Putamen (tissue), 1 donor: Measurements from ENCODE around the gene MOGAT1.

Experiments
- DNase-seq: peaks from one replicate; pipeline ENCODE4 v3.0.0-alpha.2; 2016; ENCODE audit warnings: low spot score

MOGAT1 gene, protein sequence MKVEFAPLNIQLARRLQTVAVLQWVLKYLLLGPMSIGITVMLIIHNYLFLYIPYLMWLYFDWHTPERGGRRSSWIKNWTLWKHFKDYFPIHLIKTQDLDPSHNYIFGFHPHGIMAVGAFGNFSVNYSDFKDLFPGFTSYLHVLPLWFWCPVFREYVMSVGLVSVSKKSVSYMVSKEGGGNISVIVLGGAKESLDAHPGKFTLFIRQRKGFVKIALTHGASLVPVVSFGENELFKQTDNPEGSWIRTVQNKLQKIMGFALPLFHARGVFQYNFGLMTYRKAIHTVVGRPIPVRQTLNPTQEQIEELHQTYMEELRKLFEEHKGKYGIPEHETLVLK

DNA sequence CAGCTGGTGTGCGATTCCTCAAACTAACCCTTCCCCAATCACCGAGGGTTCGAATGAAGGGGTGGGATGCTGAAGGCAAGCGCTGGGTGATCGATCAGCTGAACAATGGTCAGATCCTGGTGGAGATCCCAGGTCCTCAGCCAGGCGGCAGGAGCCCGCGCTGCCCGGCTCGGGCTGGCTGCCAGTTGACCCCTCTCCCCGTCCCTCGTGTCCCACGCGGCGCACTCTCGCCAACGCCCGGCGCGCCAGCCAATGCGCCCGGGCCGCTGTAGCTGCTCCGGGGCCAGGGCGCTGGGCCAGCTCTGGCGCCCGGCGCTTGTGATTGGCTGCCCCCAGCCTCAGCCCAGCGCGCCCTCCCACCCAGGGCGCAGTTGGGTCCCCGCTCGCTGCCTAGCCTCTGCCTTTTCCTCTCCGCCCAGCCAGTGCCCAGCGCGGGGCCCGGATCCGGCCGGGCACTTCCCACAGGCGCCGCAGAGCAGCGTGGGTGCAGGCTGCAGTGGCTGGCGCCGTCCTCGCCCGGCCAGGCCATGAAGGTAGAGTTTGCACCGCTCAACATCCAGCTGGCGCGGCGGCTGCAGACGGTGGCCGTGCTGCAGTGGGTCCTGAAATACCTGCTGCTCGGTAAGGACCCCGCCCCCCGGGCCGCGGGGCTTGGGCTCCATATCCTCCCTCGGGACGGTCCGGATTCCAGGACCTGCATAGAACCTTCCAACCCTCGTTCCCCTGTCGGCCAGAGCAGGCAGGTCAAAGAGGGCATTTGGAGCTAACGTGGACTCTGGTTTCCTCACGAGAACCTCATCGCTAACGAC, at the start of gene MOGAT1:
TSS of gene MOGAT1 (plus strand) at position 400 of the 809 bp plus-strand sequence. CDS start at position 528, 128 bp downstream.
- peak; percentile 39 for DNase-seq

DNA sequence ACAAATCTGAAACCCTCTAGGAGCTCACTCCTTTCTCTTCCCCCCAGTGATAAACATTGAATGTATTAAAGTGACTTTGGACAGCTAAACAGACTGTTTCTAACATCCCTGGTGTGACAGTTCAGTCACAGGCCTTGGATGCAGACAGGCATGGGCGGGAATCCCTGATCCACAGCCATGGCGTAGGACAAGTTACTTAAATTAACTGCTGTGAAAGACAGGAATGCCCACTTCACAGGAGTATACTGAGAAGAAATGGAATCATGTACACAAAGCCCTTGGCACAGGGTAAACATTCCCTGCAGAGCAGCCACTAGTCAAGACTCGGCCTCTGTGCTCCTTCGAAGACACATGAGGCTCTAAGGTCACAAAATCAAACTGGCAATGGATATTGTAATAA, 49.6 kb upstream of the MOGAT1 start:
- no peak for DNase-seq

DNA sequence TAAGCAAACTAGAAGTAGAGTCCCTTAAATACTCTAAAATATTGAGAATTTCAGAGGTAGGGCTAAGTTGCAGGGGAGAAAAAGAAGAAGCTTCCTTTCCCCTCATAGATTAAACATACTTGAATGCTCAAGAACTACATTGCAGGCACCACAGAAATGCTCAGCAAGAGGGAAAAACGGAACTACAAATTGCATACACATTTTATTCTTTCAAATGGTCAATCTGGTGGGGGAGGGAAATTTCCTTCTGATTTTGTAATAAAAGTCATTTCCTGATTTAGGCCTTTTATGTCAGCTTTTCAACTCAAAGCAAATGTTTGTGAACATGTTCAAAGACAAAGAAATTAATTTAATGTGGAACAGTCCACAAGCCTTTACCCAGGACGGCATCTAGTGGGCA, 48.5 kb upstream of the MOGAT1 start:
- no peak for DNase-seq

DNA sequence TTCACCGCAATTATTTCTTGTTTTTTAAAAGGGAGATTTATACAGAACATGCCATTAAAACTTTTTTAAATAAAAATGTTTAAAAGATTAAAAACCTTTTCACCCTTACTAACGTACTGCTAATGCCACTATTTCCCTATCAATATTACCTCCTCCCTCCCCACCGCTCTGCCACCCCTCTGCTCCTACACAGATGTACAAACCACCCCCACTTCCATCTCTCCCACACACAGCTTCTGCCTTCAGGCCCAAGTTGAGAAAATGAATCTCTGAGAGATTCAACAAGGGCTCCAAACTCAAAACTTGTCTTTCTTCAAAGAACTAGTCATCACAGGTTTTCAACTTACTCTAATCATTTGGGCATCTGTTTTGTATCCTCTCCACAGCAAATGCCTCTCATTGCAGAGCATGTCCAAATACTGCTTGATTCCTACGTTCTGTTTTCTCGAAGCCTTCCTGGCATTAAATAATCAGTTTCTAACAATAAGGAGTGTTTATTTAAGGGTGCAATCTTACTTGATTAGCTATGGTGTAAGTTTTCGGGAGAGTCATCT, 47.6 kb upstream of the MOGAT1 start:
- DNase-seq: peak; percentile 9

DNA sequence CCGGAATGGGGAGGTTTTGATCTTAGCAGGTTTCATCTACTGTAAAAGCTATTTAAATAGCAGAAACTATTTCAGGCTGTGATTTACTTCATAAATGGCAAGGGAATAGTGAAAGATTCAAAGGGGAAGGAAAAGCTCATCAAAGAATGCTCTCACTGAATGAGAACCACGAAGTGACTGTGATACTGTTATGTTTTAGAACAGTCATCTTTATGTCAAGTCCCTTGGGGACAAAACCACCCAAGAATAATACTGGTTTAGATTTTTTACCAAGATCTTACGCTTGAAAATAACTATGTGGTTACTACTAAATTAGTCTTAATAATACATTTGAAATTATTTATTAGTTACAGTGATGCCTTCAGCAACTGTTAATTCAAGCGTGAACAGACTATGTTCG, 43.7 kb upstream of the MOGAT1 start:
- no peak for DNase-seq

DNA sequence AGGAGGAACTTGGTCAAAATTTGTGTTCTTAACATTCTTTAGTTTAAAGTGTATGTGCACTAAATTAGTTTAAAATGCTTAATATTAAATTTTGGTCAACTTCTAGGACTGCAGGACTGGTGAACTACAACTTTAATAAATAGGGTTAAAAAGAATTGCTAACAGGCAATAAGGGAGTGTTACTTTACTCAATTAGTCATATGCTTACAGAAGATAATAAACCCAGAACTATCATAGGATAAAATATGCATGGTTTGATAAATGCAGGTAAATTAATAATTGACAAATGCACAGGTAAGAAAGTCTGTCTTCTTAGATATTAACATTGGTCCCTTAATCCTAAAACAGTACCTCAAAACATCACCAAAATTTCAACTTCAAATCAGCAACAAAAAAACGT, 36.2 kb upstream of the MOGAT1 start:
- no peak for DNase-seq

DNA sequence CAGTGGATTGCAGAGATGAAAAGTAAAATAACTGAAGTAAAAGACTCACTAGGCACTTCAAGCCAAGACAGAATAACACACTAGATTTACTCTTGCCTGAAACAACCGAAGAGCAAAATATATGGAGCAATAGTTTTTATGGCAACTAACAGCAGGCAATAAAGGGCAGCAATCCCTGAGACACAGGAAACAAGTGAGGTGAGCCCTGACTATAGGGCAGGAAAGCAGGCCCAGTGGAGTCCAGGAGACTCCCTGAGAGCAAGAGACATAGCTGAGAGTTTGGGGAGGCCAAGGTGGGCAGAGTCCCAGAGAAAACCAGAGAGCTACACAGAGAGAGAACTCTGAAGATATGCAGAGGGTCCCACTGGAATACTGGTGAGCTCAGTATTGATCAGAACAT, 34.4 kb upstream of the MOGAT1 start:
- no peak for DNase-seq

DNA sequence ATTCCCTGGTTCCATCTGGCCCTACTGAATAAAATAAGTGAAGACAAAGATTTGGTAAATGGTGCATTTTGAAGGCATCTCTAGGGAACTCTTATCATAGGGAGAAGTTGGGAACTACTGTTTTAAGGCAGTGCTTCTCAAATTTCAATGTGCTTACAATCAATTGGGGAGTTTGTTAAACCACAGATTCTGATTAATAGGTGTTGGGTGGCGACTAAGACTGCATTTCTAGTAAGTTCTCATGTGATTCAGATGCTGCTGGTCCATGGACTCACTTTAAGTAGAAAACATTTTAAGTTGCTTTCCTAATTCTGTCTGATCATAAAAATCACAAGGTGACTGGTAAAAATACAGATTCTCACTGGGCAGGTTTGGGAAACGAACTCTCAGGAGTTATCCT, 30.1 kb upstream of the MOGAT1 start:
- no peak for DNase-seq

DNA sequence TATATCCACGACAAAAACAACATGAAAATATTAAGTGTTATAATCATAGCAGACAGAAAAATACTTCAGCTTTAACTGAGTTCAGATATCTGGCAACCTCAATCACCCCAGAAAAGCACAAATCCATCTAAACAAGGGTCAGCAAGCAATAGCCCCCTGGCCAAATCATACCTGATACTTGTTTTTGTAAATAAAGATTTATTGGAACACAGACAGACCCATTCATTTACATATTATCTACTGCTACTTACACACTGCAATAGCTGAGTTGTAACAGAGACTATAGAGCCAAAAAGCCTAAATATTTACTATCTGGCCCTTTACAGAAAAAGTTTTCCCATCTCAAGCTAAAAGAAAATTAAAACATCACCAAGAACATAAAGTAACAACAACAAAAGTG, 28.3 kb upstream of the MOGAT1 start:
- no peak for DNase-seq

DNA sequence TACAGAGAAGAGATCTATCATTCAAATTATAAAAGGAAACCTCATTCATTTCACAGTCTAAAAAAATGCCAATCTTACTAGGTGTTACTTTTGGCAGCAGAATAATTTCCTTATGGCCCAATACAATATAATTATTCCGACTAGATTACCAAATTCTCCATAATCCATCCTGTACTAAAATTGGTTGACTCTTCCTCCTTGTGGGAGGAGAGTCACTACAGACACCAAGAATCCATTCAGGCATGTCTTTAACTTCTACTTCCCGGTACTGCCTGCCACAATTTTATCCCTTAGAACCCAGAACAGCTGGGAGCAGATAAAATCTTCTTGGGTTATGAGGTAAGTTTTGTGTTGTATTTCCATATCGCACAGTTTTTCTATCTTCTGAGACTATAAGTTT, 25.4 kb upstream of the MOGAT1 start:
- no peak for DNase-seq

DNA sequence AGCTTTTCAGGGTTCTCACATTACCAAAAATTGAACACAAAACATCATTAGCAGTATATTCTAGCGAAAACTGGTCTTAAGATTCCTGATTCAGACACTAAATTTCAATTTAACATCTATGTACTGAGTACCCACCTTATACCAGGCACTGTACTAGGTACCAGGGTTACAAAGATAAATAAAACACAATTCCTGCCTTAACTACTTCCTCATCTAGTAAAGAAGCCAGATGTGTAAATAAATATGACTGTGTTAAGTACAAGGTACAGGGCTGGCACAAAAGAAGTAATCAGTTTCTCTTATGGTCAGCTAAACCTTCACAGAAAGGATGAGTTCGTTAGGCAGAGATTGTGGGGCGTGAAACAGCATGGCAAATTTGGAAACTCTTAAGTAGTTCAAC, 21.7 kb upstream of the MOGAT1 start:
- no peak for DNase-seq

DNA sequence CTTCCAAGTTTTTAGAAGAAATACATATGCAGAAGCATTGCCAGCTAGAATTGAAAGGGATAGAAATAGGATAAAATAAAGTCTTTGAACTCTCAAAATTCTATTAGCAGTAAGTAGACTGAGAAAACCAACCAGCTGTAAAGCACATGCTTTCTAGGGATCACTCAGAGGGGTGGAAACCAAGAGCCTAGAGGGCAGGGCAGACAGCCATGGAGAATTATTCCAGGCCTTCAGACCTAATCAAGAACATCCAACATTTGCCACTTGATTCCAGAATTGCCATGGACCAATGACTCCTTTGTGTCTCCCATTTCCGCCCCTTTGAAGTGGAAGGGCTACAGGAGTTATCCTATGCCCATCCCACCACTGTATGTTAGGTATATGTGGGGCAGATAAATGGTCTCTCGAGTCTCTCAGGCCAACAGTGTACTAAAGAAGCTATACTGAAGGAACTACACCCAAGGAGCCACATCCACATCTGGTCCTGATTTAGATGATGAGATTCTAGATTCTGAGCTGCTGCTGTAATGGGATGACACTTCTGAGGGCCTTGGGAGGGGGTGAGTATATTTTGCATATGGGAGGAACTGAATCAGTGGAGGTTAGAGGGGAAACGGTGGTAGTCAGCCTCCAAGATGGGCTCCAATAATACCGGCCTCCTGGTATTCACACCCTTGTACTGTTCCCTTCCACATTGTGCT, 19.6 kb upstream of the MOGAT1 start:
- no peak for DNase-seq

DNA sequence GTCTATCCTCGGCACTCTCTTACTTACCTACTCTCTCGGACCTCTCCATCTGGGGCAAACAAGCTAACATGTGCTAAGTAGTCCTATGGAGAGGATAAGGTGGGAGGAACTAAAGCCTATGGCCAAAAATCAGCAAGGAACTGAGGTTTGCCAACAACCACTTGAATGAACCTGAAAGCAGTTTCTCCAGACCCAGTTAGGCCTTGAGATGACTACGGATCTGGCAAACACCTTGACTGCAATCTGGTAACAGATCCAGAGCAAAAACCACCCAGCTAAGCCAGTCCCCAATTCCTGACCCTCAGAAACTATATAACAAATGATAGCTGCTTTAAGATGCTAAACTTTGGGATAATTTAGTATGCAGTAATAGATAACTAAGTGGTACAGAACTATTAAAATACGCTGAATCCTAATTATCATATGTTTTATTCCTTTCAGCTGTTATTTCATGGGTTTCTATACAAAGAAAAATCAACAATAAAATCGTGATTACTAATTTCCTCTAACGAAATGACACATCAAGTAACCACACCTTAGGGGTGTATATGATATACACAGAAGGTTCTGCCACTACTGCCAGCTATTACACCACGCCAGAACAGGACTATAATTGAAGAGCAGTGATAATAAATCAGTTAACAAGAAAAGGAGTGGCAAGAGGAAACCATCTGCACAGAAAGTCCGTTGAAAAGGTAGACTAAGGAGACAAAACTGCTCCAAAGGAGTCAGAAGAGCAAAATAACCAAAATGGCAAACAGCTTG, 18.8 kb upstream of the MOGAT1 start:
- DNase-seq: no peak

DNA sequence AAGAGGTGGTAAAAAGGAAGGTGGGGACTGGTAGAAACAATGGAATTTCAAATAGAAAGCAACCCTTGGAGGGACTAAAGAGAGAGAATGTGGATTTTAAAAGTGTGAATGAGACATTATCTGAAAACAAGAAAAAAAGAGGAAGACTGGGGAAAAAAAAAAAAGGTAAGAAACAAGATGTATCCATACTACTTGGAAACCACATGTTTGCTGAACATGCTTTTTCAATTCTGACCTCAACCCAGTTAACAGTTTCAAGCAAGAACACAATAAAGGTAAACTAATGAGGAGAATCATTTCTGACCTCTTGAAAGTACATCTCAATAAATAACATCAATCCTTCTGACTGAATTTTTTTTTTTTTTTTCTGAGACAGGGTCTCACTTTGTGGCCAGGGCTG, 18.2 kb upstream of the MOGAT1 start:
- DNase-seq: no peak

DNA sequence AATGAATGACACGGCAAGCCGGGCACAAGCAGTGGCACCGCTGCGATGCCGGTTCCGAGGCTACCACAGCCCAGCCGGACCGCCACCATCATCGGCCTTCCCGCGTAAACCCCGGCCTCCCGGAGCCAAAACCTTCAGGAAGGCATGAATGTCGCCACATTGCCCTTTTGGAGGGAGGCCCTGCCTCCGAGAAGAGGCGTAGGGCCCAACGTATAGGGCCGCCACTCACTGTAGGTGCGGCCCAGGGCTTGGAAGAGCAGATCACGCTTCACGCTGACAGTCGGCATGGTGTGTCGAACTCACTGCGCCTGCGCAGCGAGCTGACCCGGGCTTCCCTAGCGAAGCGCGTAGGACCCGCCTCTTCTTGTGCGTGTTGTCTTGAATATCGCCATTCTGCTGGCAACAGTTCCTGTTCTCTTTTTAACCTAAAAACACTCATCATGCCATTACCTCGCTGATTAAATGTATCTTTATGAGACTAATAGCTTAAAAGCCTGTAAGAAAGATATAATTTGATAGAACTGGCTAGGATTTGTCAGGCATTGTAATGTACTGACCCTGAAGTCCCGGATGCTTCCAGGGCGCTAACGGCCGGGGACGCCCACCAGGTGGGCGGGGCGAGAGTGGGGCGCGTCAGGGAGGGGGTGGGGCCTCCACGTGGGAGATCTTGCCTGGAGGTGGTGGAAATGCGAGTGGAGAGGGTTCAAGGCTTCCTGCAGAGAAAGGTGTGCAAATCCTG, 15.5 kb upstream of the MOGAT1 start, which contains the start of gene FARSB:
TSS of gene FARSB (minus strand) at position 306 of the 739 bp plus-strand sequence. CDS start at position 287, 19 bp downstream.
- DNase-seq: peak; percentile 96

DNA sequence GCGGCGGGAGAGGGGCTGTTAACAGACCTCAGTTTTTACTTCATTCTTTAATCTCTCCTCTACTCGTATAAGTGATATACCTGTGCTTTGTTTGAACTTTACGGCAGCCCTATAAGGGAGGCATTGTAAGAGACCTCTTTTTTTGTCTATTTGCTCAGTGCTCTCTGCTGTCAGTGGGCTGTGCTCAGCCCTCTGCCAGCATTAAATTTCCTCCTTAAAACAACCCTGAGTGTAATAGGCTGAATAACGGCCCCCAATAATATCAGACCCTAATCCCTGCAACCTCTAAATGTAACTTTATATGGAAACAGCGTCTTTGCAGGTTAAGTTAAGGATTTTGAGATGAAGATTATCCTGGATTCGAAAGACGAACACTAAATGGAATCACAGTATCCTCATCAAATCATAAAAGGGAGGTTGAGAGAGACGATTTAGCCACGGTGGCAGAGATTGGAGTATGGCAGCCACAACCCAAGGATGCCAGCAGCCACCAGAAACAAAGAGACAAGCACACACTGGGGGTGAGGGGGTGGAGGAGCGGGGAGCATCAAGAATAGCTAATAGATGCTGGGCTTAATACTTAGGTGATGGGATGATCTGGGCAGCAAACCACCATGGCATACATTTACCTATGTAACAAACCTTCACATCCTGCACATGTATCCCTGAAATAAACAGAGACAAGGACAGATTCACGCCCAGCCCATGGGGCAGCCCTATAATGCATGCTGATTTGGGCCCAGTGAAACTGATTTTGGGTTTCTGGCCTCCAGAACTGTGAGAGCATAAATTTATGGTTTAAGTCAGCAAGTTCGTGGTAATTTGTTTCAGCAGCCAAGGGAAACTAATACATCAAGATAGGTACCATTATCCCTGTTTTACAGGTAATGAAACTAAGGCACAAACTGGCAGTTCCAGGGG, 14.7 kb upstream of the MOGAT1 start:
- no peak for DNase-seq

DNA sequence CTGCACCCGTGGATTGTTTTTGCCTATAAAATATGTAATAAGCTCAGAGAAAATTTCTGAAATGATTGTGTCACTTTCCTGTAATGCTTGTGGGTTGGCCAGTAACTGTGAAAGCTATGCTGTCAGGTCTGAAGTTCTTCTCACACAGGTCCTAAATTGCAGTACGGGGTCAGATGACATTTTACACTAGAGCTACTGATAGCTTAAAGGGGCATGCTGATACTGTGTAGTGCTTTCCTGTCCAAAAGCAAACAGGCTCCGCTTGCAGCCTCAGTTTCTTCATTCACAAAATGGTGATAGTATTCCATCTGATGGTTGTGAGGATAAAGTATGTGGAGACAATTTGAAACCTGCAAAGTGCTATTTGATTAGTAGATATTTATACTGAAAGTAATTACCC, 8.0 kb upstream of the MOGAT1 start:
- DNase-seq: no peak

DNA sequence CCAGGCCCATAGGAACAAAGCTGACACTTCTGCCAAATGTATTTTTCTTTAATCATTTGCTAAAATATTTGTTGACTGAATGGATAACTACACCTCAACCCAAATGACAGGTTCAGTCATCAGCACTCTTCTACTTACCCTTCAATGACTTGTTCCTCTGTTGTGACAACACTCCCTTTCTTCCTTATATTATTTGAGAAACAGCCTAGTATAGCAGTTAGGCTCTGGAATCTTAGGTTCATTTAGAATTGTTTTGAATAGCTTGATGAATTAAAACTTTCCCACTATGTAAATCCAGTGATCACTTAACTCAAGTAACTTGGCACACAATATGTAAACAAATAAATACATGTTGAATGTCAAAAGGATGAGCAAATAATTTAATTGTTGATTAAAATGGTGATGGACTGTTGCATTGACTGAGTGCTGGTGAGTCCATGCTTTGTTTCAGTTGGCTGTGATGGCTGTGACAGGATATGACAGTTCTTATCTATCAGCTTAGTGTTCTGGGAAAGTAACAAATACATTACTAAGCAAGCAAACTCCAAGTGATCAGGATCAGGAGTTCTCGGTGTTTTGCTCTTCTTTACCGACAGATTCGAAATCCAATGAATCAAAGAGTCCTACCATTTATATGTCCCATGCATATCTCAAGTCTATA, 2.8 kb upstream of the MOGAT1 start:
- DNase-seq: no peak

DNA sequence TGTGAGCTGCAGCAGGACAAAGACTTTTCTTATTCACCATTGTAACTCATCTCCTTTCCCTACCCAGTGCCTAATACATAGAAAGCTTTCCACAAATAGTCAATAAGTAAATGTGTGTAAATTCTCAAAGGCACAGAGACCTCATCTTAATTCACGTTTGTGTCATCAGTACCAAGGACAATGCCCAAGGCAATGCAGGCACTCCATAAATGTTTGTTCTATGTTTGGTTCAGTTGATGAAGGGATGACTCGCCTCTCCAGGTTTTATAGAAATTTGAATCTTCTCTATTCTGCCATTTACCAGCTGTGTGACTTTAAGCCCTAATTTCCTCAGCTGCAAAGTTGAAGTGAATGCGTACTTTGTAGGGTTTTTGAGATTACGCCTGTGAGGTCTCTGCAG, 2.1 kb upstream of the MOGAT1 start:
- no peak for DNase-seq
